WTC11 (cell line): Measurements from ENCODE around the gene ASTN2. TPM values are rescaled to one million over a fixed set of nuclear protein-coding genes. Genes with fewer than 3 reads are reported as not detected.

Experiments
- ATAC-seq: fragments of 200-7000 bp; cut with Tn5 transposase; 2 replicates; pipeline ENCODE4 v1.10.0; 2021; ENCODE audit warnings: mild to moderate bottlenecking, moderate library complexity
- CTCF ChIA-PET: fragments of 300-600 bp; sonication (Branson Sonifier 250); formaldehyde crosslinking; loops from one replicate; lab custom pipeline; 2021; ENCODE audit warnings: antibody characterized with exemption; lab: Charles Lee
- POLR2A ChIA-PET: fragments of 350-600 bp; sonication (Branson Sonifier 250); formaldehyde crosslinking; loops from one replicate; lab custom pipeline; 2021; ENCODE audit warnings: antibody characterized with exemption; lab: Charles Lee
- DNase-seq: peaks from one replicate; pipeline ENCODE4 v3.0.0; 2021; ENCODE audit warnings: low spot score
- H3K27ac Mint-ChIP-seq: 2 replicates; pipeline ENCODE4 v1.8.0; 2021; ENCODE audit warnings: mixed read lengths
- H3K27me3 Mint-ChIP-seq: 2 replicates; pipeline ENCODE4 v1.8.0; 2021; ENCODE audit warnings: low read depth, mild to moderate bottlenecking, moderate library complexity, mixed read lengths
- H3K36me3 Mint-ChIP-seq: 2 replicates; pipeline ENCODE4 v1.8.0; 2021; ENCODE audit warnings: mixed read lengths
- H3K4me1 Mint-ChIP-seq: 2 replicates; pipeline ENCODE4 v1.8.0; 2022; ENCODE audit warnings: mixed read lengths
- H3K4me3 Mint-ChIP-seq: 2 replicates; pipeline ENCODE4 v1.8.0; 2021; ENCODE audit warnings: mild to moderate bottlenecking, moderate library complexity, mixed read lengths
- H3K9me3 Mint-ChIP-seq: 2 replicates; pipeline ENCODE4 v1.8.0; 2021; ENCODE audit warnings: mixed read lengths
- AFF4 ChIP-seq: sonication (generic); formaldehyde crosslinking; IDR thresholded peaks from 2 replicates; pipeline ENCODE4 v1.8.1; 2023; ENCODE audit warnings: mild to moderate bottlenecking, missing genetic modification reagents, borderline replicate concordance
- EMX1 ChIP-seq: fragments of 250-450 bp; sonication (Bioruptor Pico); IDR thresholded peaks from 2 replicates; pipeline ENCODE4 v1.8.0; 2021; ENCODE audit warnings: mild to moderate bottlenecking
- ESRRA ChIP-seq: sonication (generic); formaldehyde crosslinking; IDR thresholded peaks from 2 replicates; pipeline ENCODE4 v1.8.1; 2022; ENCODE audit warnings: mild to moderate bottlenecking, missing genetic modification reagents, borderline replicate concordance
- GABPB1 ChIP-seq: sonication (generic); formaldehyde crosslinking; IDR thresholded peaks from 2 replicates; pipeline ENCODE4 v1.8.1; 2023; ENCODE audit warnings: mild to moderate bottlenecking, missing genetic modification reagents
- IRF1 ChIP-seq: sonication (generic); formaldehyde crosslinking; IDR thresholded peaks from 2 replicates; pipeline ENCODE4 v1.8.0; 2023; ENCODE audit warnings: missing genetic modification reagents
- MAX ChIP-seq: sonication (generic); formaldehyde crosslinking; IDR thresholded peaks from 2 replicates; pipeline ENCODE4 v1.8.0; 2022; ENCODE audit warnings: mild to moderate bottlenecking, missing genetic modification reagents
- OVOL2 ChIP-seq: fragments of 250-450 bp; sonication (Bioruptor Pico); IDR thresholded peaks from 2 replicates; pipeline ENCODE4 v1.9.0; 2021; ENCODE audit warnings: mild to moderate bottlenecking, borderline replicate concordance
- USF2 ChIP-seq: sonication (generic); formaldehyde crosslinking; IDR thresholded peaks from 2 replicates; pipeline ENCODE4 v1.8.1; 2023; ENCODE audit warnings: mild to moderate bottlenecking, missing genetic modification reagents, moderate library complexity
- ZBTB43 ChIP-seq: sonication (generic); formaldehyde crosslinking; IDR thresholded peaks from 2 replicates; pipeline ENCODE4 v1.8.1; 2023; ENCODE audit warnings: mild to moderate bottlenecking, missing genetic modification reagents
- ZMAT4 ChIP-seq: fragments of 250-450 bp; sonication (Bioruptor Pico); IDR thresholded peaks from 2 replicates; pipeline ENCODE4 v1.9.0; 2021; ENCODE audit warnings: mild to moderate bottlenecking
- ZNF281 ChIP-seq: sonication (generic); formaldehyde crosslinking; IDR thresholded peaks from 2 replicates; pipeline ENCODE4 v1.8.0; 2023; ENCODE audit warnings: mild to moderate bottlenecking, missing genetic modification reagents
- ZNF416 ChIP-seq: fragments of 250-450 bp; sonication (Bioruptor Pico); IDR thresholded peaks from 2 replicates; pipeline ENCODE4 v1.9.0; 2021; ENCODE audit warnings: mild to moderate bottlenecking, inconsistent platforms
- ZNF532 ChIP-seq: fragments of 250-450 bp; sonication (Bioruptor Pico); IDR thresholded peaks from 2 replicates; pipeline ENCODE4 v1.9.0; 2021; ENCODE audit warnings: mild to moderate bottlenecking, borderline replicate concordance
- ZSCAN18 ChIP-seq: fragments of 250-450 bp; sonication (Bioruptor Pico); IDR thresholded peaks from 2 replicates; pipeline ENCODE4 v2.1.2; 2022; ENCODE audit warnings: mild to moderate bottlenecking, moderate library complexity
- total RNA-seq: library from RNA; stranded (reverse); gene quantifications from 3 replicates; pipeline ENCODE4 v1.2.3, GENCODE V29; 2021

The ASTN2 gene
- total RNA-seq, 1 experiment from 2014 or later, result 16.2 TPM

- no peak for DNase-seq
- ChIA-PET CTCF (no interaction called here), POLR2A (no interaction called here)
- no peak for TF ChIP-seq ZSCAN18 (CRISPR knock-in tag)
- TF ChIP-seq MAX (CRISPR knock-in tag), result no peak
- TF ChIP-seq ZMAT4 (CRISPR knock-in tag), result no peak
- no peak for TF ChIP-seq ZNF532 (CRISPR knock-in tag)
- TF ChIP-seq ZNF281 (CRISPR knock-in tag), result no peak
- no peak for TF ChIP-seq IRF1 (CRISPR knock-in tag)
- TF ChIP-seq USF2 (CRISPR knock-in tag), result no peak
- H3K4me1 Mint-ChIP-seq, result no peaks in the 10 kb centered on the region
- no peaks in the 10 kb centered on the region for H3K36me3 Mint-ChIP-seq
- H3K27ac Mint-ChIP-seq, result no peak overlapping the region
- ATAC-seq, result no peak
- no peak overlapping the region for H3K4me3 Mint-ChIP-seq
- H3K9me3 Mint-ChIP-seq, result no peaks in the 10 kb centered on the region
- H3K27me3 Mint-ChIP-seq, result no peaks in the 10 kb centered on the region; the same call in 1 of the 2 replicates
Observed at GRCh38 chr9:116390303-116391228, 1024.3 kb downstream of the ASTN2 start.

GRCh38 chr9:116389541-116390302 lies 1025.1 kb downstream of the ASTN2 start:
- CTCF ChIA-PET, result no interaction called here
- no peaks in the 10 kb centered on the region for H3K36me3 Mint-ChIP-seq
- ATAC-seq (no peak), DNase-seq (no peak)
- POLR2A ChIA-PET, result no interaction called here
- no peak overlapping the region for H3K27ac Mint-ChIP-seq
- H3K27me3 Mint-ChIP-seq, result no peaks in the 10 kb centered on the region; the same call in 1 of the 2 replicates
- no peaks in the 10 kb centered on the region for H3K9me3 Mint-ChIP-seq
- H3K4me1 Mint-ChIP-seq, result no peaks in the 10 kb centered on the region
- no peak overlapping the region for H3K4me3 Mint-ChIP-seq
- no peak for TF ChIP-seq ZNF416
- TF ChIP-seq OVOL2 (CRISPR knock-in tag), result no peak
- no peak for TF ChIP-seq GABPB1 (CRISPR knock-in tag)
- no peak for TF ChIP-seq AFF4 (CRISPR knock-in tag)
- no peak for TF ChIP-seq ESRRA (CRISPR knock-in tag)
- TF ChIP-seq EMX1 (CRISPR knock-in tag), result no peak
- no peak for TF ChIP-seq ZBTB43 (CRISPR knock-in tag)
